Gastroesophageal sphincter (tissue), 4 donors: Measurements from ENCODE around the gene LAMA2. TPM values are rescaled to one million over a fixed set of nuclear protein-coding genes. Genes with fewer than 3 reads are reported as not detected.

ENCODE experiments used
- small RNA-seq, 4 donors: library from RNA; depleted of rRNA; stranded (forward); fragments of <200 nt; gene quantifications; one replicate each; pipeline ENCODE3, GENCODE V24; 2016
- total RNA-seq, 4 donors: library from RNA; depleted of rRNA; stranded (reverse); fragments of >200 nt; gene quantifications; one replicate each; pipeline ENCODE4 v1.1.0, GENCODE V29; 2016

LAMA2 gene
- total RNA-seq, 4 donors from 2014 or later: 103 to 199 (median 153) TPM

Small RNA genes lying within 50 kb of the gene (small RNA-seq; reads per million reads assigned to genes)
- gene RNU6-861P: 0 reads per million in 4 donors
